Fibroblast of skin of right quadriceps (primary cell): Measurements from ENCODE around the gene THSD7A.

Experiments
- DNase-seq: peaks from one replicate; pipeline ENCODE4 v3.0.0-alpha.2; 2013

Gene THSD7A

DNA sequence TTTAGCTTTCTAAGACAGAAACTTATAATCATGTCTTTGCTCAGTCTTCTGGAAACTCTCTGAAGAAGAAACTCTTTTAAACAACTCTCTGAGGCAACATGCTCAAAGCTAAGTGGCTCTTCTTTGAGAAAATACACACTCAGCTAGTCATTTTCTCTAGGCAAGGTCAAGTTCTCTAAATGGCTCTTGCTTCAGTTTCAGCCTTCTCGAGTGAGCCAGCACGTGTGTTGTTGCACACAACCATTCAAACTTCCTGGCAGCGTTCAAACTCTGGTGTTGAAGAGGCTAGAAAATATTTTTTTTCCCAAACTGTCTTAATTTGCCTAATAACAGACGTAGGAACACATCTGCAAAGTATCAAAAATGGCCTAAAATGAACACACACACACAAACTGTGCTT, 129.1 kb downstream of the THSD7A start:
- DNase-seq: no peak

DNA sequence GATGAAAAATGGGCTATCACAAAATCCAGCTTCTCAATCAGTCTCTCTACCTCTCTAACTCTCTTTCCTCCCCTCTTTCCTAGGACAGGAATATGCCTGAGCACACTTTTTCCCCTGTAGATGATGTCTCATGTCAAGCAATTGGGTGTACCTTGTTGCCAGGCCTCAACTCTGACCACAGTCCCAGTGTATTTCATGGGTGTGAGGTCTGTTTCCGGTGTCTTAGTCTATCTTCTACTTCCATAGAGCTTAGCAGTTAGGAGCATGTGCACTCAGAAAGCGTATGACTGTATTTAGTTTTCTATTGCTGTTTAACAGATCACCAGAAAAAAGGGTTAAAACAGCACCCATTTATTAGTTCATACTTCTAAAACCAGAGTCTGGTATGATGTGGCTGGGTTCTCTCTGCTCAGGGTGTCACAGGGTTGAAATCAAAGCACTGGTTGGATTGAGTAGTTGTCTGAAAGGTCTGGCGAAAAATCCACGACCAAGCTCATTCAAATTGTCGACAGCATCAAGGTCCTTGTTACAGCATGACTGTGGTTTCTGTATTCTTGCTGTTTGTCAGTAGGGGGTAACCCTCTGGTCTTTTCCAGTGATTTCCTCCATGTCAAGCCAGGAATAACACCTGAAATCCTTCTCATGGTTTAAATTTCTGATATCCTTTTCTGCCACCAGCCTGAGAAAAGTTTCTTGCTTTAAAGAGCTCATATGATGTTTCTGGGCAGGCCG, 130.0 kb downstream of the THSD7A start:
- DNase-seq: no peak

DNA sequence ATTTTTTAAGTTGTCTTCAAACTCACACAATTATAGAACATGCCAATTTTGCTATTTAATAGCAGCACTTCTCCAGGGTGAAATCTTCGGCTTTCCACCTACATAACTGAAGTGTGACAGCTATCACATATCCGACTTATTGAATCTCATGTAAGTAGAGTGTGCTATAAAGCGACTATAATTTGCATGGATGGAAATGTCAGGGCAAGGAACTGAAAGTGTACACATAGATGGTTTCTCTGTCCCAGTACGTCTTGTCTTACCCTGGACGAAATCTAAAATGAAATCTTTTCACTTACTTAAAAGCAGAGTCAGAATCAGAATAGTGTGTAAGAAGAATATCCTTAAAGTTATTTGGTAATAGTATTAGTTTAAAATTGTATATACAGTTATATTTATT, 132.3 kb downstream of the THSD7A start:
- no peak for DNase-seq

DNA sequence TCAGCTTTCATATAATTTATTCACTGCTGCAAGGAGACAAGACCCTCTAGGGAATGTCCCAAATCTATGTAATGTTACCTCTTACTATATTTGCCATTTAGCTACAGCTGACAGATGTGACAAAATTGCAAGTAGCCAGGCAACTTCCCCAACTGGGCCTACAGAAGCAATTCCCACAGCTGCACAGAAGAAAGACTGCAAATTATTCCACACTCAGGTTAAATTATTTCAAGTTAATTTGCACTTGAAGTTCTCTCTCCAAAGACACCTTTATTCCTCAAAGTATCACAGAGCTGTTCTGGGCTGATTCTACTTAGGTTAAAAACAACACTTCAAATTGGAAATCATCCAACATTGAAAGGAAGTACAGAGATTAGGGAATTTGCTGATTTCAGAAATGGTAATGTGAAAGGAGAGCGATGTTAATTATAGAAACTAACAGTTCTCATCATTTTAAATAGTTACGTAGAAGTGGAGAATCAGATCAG, 133.6 kb downstream of the THSD7A start:
- no peak for DNase-seq

DNA sequence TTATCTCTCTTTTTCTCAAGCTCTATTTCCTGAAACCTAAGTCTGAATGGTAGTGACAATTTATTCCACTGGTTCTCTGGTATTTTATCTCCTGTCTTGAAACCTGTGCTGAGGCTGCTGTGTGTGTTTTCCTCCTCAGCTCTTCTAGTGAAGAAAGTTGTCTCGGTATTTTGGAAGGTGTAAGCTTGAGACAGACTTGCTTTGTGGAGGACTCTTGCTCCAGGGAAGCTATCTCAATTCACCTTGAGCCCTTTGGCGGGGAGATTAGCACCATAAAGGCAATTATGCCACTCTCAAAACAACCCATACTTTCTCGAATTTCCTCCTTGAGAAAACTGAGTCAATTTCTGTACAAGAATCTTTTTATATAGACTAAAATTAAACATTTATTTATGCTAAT, 141.6 kb downstream of the THSD7A start:
- no peak for DNase-seq

DNA sequence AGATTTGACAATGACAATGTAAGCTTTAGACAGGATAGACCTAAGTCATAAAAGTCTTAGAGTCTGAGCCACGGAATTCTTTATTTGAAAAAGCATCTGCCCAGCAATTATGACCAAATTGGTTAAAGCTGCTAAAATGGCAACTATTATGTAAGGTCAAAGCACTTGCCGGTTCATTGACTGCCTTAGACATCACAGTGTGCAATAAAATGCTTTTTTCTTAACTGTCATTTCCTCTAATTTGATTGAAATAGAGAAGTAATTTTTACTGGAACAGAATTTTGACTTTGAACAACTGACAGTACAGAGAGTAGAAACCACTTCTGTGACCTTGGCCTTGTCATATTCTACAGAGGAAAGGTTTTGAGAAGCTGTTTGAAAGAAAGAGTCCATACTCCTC, 142.9 kb downstream of the THSD7A start:
- DNase-seq: no peak

DNA sequence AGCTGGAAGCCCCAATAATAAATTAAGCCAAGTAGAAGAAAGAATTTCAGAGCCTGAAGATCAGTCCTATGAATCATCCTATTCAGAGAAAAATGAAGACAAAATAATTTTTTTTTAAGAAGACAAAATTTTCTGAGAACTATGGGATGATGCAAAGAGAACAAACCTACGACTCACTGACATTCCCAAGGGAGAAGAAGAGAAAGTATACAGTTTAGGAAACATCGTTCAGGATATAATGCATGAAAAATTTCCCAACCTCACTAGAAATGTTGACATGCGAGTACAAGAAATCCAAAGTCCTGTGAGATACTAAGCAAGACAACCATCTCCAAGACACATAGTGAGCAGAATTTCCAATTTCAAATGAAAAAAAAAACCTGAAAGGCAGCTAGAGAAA, 150.5 kb downstream of the THSD7A start:
- DNase-seq: peak; percentile 67

DNA sequence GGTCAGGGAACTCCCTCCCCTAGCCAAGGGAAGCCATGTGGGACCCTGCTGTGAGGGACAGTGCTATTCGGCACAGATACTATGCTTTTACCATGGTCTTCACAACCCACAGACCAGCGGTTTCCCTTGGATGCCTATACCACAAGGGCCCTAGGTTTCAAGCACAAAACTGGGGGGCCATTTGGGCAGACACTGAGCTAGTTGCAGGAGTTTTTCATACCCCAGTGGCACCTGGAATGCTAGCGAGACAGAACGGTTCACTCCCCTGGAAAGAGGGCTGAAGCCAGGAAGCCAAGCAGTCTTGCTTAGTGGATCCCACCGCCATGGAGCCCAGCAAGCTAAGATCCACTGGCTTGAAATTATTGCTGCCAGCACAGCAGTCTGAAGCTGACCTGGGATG, 156.8 kb downstream of the THSD7A start:
- no peak for DNase-seq

DNA sequence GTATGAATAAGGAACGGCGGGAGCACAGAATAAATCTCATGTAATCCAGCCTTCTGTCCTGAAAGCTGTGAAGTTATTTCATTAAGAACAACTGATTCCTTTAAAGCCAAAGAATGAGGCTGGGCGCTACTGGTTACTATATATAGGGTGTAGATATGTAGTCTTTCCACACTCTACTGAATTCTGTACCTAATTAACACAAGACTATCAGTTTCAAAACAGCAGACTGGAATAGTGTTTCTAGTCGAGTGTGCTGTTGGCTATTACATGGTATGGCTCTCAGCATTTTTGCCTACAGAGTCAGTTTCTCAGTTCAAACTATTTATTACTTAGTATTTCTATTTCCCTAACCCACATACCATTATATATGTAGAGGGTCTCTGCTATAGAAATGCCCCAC, 163.3 kb downstream of the THSD7A start:
- DNase-seq: no peak

DNA sequence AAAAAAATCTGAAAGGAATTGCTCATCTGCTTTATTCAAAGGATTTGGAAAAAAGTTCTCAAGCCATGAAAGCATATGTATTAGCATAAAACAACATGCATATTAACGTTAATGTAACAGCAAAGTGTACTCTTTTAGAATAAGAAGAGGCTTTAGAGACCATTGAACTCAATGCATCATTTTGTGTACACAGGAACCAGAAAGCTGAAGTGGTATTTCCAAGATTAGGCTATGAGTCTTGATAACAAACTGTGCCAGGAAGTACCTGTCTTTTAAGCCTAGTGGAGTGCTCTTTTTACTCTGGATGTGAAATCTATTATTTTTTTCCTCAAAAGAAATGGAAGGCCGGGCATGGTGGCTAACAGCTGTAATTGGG, 164.2 kb downstream of the THSD7A start:
- no peak for DNase-seq

DNA sequence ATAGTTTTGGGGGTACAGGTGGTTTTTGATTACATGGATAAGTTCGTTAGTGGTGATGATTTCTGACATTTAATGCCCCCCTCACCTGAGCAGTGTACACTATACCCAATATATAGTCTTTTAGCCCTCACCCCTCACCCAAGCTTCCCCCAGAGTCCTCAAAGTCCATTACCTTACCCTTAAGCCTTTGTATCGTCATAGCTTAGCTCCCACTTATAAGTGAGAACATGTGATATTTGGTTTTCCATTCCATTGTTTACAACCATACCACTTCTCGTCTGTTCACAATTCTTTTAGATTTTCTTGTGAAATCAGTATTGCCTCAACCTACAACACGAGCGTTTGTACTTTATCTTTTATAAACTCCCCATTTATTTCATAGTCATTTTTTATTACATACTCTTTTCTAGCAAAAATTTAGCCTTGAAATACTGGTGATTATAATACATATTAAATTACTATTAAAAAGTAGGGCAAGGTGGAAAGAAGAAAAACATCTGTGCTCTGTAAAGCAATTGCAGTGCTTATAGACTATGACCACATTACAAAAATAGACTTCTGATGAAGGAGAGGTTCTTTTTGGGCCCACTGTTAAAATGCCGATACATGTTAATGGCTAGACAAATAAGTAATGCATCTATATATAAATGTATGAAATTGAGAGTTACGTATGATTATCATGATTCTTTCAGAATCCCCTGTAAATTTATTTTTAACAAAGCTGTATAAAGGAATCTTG, 164.8 kb downstream of the THSD7A start:
- no peak for DNase-seq

DNA sequence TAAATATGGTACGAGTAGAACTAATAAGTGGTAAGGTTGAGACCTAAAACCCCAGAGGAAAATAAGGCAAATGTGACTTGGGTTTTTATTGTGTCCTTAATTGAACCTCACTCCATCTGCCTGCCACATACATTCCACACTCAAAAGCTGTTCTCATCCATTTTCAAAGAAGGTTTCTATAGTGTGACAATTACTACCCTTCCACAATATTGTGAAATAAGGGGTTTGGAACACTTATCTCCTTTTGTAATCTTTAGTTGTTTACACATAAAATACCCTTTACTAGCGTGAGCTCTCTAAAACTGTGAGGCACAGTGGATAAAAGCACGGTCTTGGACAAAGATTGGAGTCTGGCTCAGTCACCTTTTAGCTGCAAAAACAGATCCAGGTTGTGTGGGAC, 166.6 kb downstream of the THSD7A start:
- DNase-seq: peak; percentile 9

DNA sequence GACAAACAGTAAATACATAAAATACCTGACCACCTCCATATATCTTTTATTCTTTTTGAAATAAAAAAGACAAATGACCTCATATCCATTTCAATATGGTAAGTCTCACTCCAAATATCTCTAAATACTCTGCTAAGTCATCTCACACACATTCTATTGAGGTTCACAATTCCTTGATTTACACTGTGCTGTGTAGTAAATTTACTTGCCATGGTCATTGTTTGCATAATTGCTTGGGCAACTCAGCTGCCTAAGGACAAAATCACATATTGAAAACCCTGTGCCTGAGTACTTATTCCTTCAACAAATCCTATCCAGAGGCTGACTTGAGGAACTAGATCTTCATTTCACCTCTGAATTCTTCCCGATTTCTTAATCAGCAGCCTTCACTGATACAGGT, 176.4 kb downstream of the THSD7A start:
- no peak for DNase-seq

DNA sequence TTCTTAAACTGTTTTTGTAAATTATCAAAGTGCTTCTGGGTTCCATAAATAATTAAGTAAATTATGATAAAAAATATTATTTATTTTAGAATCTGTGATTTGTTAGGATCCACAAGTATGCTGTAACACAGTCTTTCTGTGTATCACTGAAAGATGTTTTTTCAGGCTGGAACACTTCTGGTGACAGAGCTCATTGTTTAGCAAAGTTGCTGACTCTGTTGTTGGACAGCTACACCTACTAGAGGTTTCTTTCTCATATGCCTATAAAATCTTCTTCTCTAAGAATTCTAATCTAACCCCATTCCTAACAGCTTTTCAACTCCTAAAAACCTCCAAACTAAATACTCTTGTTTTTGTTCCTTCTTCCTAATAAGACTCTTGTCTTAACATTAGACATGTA, 176.8 kb downstream of the THSD7A start:
- DNase-seq: no peak

DNA sequence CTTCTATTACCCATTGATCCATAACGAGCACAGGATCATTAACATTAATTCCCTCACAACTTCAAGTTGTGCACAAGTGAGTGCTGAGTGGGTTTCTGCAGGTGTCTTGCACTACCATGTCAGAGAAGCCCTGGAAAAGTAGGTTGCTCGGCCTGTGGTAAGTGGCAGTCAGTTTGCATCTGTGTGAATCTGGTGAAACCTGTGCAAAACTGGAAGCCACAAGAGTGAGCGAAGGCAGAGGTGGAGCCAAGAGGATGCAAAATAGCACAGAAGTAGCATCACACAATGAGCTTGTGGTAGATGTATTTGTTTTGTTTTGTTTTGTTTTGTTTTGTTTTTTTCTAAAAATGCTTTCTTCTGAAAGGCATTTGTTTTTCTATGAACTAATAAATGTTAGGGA, 181.5 kb downstream of the THSD7A start:
- DNase-seq: no peak

DNA sequence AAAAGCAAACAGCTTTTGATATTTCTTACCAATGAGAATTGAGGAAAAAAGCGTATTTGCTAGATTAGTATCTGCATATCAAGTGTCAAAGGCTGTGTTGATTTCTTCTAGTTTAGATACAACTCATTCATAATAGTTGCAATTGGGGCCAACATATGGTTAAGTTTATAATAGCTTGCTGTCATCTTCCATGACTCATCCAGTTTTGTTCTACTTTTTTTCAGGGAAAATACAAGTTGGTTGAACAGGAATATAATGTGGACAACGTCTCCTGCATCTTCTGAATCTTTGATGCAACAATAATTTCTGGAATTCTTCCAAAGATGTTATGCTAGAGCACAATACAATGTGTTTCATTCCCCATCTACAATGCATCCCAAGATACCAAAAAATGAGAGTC, 182.0 kb downstream of the THSD7A start:
- DNase-seq: peak; percentile 30

DNA sequence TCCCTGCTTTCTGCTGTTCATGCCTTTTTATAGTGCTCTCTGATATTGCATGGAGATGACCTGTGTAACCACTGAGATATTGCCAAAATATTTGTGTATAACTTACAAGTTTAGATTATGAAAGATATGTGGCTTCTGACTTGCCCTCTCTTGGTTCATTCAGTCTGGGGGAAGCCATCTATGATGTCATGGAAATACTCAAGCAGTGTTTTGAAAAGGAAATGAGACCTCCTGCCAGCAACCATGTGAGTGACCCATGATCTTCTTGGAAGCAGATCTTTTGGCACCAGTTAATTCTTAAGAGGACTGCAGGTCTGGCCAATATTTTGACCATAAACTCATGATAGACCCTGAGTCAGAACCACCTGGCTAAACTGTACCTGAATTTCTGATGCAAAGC, 183.0 kb downstream of the THSD7A start:
- DNase-seq: peak; percentile 15

DNA sequence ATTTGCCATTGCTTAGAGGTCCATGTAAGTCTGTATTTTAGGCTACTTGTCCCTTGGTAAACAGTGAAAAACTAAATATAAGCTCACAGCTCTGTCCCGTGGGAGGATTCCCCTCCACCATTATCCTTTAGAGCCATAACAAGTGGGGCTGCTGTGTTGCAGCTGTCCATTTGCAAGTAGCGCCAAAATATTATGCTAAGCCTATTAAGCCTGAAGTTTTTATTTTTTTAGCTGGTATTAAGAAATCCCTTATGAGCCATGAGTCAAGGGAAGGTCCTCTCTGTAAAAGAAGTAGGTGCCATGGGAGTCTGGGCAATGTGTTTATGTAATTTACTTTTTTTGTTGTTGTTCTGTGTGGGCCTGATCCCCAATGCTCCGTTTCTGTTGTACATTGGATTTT, 183.9 kb downstream of the THSD7A start:
- DNase-seq: no peak

DNA sequence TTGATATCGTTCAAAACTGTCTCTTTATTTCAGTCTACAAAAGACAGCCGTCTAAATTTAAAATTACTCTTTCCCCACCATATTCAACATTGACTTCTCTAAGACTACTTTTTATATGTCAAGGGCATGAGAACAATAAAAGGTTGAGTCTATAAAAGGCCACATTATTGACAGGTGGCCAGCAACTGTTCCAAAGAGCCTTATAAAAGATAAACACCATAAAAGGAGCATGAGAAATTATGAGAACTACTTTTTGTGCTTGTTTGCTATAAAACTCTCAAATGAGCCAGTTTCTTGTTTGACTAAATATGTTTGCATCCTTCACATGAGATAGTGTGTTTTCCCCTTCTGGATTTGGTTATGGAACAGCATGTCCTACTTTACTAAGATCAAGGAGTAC, 189.2 kb downstream of the THSD7A start:
- DNase-seq: no peak

DNA sequence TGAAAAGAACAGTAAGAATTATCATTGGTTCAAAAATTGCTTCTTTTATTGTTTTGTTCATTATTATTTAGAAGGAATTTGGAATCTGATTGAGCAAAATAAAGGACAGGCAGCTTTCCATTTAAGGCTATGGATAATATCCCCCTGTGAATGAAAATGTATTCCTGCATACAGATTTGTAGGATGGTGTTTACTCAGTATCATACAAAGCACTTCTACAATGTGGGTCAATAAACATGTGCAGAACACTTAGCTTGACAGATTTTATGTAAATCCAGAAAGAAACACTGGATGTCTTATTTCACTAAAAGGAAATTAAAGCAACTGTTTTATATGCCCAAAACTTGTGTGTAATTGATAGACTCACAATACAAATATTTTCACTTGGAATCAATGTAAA, 189.7 kb downstream of the THSD7A start:
- DNase-seq: no peak

DNA sequence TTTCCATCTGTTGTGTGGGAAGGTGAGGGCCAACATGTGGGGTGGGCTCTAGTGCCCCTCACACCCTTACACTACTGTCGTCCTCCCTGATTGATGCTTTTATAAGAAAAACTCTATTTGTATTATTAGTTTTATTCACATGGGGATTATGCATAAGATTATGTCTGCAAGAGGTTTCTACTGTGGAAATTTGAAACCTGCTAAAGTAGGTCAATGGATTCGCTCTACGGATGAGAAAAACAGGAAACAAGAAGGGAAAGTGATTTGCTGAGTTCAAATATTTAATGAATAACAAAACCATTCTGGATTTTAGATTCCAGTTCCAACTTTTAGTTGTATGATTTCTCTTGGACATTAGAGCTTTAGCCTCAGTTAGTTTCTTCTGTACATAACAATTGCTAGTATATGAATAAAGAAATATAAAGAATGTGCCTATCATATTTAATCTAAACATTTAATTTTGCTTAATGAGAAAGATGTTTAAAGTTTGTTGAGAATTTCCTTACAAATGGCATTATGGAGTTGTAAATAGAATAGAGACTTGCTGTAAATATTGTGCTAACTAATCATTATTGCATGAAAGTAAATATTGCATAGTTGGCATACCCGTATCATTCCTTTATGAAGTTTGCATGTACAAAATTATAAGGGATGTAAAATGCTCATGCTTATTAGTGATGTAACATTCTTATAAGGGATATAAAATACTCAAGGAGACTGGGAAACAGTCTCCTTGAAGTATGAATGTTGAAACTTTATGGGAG, 193.8 kb downstream of the THSD7A start:
- no peak for DNase-seq

DNA sequence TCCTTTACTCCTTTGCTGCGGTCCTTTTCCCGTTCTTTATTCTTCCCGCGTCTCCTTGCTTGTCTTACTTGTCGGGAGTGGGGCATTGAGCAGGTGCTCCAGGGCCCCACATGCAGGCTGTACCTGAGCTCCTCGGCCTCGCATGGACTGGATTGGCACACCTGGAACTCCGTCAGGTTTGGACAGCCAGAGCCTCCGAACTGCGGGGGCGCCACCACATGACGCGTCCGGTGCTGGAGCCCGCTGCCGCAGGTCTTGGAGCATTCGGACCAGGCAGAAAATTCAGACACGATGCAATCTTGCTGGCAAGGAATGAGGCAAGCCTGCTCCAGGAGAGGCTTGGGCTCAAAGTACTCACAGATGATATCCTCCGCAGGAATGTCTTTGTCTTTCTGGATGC, 195.7 kb downstream of the THSD7A start:
- DNase-seq: no peak

DNA sequence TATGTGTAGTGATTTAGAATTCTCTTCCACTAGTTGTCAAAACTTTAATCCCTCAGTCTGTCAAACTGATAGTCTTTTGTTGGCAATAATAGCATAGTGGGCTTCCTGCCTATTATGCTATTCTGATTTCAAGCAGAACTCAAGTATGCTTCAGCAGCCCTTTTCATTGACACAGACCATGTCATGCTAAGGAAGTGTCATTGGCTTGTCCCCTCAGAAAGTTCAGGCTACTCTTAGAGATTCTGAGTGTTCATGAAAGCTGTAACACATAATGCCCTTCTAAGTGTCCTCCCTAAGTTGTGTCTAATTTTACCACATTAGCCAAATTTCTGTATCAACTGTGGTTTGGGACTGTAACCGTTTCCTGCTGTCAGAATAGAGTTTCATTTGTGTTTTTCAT, 198.7 kb downstream of the THSD7A start:
- no peak for DNase-seq

DNA sequence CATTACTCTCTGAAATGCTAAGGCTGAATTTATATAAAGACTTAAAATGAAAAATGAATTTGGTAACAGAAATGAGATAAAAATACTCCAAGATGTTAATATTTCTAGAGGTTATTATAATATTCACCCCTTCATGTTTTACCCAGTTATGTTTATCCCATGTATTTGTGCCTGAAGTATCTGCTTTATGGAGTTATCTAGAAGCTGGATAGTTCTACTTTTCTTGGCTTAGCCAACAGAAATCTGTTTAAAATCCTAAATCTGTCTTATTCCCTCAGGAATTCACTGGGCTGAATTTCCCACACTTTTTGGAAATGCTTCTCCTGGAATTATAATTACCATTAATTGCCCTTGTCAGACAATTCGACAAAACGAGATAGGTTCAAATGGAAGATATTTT, 201.6 kb downstream of the THSD7A start:
- no peak for DNase-seq
